ENCODE data around the gene FRMD5. TPM values are rescaled to one million over a fixed set of nuclear protein-coding genes. Genes with fewer than 3 reads are reported as not detected.
"Not testable (repeated sequence)": the region's sequence is repeated elsewhere in the genome, so short reads cannot be mapped to it uniquely, and the experiment has no call there.

Gene FRMD5
- 9.9 and 12.5 TPM in 2 replicates for total RNA-seq

DNA sequence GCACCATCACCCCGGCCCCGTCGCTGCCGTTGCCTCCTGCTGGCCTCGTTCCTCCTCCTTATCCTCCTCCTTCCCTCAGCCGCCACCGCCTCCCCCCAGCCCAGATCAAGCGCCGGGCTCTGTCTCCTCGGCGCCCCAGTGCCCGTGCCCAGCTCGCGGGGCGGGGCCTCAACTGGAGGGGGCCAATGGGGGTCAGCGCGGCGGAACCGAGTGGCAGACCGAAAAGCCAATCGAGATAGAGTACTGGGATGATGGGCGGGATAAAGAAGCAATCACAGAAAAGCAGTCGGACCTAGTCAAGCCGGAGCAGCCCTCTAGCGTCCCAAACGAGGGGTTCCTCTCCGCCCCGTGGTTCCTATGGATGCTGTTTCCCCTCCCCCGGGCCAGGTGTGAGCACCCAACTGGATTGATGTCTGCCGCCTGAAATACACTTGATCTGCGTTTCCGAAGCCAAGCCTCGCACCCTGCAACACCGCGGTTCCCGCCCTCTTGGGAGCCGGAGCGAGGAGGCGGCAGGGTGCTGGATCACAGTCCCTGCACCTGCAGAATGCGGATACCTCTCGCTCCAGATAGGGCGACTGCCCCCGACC, at the start of gene FRMD5:
FRMD5 (minus strand) TSS at position 121 of the 590 bp plus-strand sequence.
- DNase-seq (ENCODE audit: low read depth), result peak; percentile 65
- peak within 1 kb of the TSS; percentile 81 for H3K4me3 ChIP-seq (ENCODE audit: low read depth, low read length)
- no peaks in the 10 kb centered on the region for H3K36me3 ChIP-seq (ENCODE audit: control insufficient read depth, insufficient read depth, low read length)
- TF ChIP-seq, protein P1, sequence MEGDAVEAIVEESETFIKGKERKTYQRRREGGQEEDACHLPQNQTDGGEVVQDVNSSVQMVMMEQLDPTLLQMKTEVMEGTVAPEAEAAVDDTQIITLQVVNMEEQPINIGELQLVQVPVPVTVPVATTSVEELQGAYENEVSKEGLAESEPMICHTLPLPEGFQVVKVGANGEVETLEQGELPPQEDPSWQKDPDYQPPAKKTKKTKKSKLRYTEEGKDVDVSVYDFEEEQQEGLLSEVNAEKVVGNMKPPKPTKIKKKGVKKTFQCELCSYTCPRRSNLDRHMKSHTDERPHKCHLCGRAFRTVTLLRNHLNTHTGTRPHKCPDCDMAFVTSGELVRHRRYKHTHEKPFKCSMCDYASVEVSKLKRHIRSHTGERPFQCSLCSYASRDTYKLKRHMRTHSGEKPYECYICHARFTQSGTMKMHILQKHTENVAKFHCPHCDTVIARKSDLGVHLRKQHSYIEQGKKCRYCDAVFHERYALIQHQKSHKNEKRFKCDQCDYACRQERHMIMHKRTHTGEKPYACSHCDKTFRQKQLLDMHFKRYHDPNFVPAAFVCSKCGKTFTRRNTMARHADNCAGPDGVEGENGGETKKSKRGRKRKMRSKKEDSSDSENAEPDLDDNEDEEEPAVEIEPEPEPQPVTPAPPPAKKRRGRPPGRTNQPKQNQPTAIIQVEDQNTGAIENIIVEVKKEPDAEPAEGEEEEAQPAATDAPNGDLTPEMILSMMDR (IDR thresholded peaks at IDR 0.05; ENCODE audit: insufficient read depth, low read length, poor library complexity, severe bottlenecking), result peak; percentile 52
- no peaks in the 10 kb centered on the region for H3K27me3 ChIP-seq (ENCODE audit: control insufficient read depth, insufficient read depth, low read length)

DNA sequence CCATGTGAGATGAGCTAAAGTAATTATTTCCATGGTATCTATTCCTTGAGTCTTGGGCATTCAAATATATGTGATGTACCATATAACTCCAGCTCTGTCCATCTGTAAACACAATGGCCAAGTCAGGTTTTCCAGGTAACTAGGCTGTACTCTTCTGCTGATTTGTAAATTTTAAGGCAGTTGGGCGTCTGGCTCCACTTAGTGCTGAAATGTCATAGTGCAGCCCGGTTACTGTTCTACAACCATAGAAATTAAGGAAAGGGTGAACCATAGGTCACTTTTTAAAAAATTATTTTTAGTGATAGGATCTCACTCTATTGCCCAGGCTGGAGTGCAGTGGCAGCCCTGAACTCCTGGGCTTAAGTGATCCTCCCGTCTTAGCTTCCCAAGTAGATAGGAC, 48.8 kb upstream of the FRMD5 start:
- Histone ChIP-seq H3K27me3 (ENCODE audit: control insufficient read depth, insufficient read depth, low read length) (no peaks in the 10 kb centered on the region), H3K4me3 (ENCODE audit: low read depth, low read length) (no peak overlapping the region), H3K36me3 (ENCODE audit: control insufficient read depth, insufficient read depth, low read length) (no peaks in the 10 kb centered on the region)
- TF ChIP-seq, protein P1 (IDR thresholded peaks at IDR 0.05; ENCODE audit: insufficient read depth, low read length, poor library complexity, severe bottlenecking), result peak; percentile 30
- no peak for DNase-seq (ENCODE audit: low read depth)

DNA sequence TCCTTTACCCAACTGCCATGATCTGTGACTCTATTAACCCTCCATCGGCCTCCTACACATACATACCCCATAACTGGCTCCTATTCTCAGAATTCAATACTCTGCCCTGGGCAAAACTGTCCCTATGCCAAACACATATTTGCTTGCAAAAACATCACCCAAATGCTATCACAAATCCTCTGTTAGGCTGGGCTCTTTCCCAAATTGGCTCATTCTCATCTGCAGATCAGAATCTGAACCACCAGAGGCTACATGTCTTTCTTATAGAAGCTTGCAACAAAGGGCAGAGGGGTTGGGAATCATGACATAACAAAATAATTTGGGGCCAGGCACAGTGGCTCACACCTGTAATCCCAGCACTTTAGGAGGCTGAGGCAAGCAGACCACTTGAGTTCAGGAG, 48.1 kb upstream of the FRMD5 start:
- H3K4me3 ChIP-seq (ENCODE audit: low read depth, low read length), result no peak overlapping the region
- no peak for DNase-seq (ENCODE audit: low read depth)
- H3K27me3 ChIP-seq (ENCODE audit: control insufficient read depth, insufficient read depth, low read length), result no peaks in the 10 kb centered on the region
- TF ChIP-seq, protein P1 (IDR thresholded peaks at IDR 0.05; ENCODE audit: insufficient read depth, low read length, poor library complexity, severe bottlenecking), result no peak
- H3K36me3 ChIP-seq (ENCODE audit: control insufficient read depth, insufficient read depth, low read length), result no peaks in the 10 kb centered on the region

DNA sequence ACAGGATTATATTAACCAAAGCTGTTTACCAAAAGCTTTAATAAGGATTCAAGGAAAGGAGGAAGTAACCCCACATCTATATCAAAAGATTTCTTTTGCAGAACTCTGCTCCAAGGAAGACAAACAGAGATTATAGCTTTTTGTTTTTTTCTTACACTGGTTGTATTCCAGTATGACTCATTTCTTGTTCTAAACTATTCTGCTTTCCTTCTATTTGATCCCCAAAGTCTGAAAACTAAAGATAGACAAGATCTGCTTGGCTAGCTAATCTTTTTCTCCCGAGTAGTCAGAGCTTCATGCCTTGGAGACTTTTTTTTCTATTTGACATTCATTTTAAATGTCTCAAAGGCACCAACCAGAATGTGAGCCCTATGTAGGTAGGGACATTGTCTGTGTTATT, 36.8 kb upstream of the FRMD5 start:
- no peak overlapping the region for H3K4me3 ChIP-seq (ENCODE audit: low read depth, low read length)
- H3K36me3 ChIP-seq (ENCODE audit: control insufficient read depth, insufficient read depth, low read length), result no peaks in the 10 kb centered on the region
- TF ChIP-seq, protein P1 (IDR thresholded peaks at IDR 0.05; ENCODE audit: insufficient read depth, low read length, poor library complexity, severe bottlenecking), result no peak
- no peak for DNase-seq (ENCODE audit: low read depth)
- no peaks in the 10 kb centered on the region for H3K27me3 ChIP-seq (ENCODE audit: control insufficient read depth, insufficient read depth, low read length)

DNA sequence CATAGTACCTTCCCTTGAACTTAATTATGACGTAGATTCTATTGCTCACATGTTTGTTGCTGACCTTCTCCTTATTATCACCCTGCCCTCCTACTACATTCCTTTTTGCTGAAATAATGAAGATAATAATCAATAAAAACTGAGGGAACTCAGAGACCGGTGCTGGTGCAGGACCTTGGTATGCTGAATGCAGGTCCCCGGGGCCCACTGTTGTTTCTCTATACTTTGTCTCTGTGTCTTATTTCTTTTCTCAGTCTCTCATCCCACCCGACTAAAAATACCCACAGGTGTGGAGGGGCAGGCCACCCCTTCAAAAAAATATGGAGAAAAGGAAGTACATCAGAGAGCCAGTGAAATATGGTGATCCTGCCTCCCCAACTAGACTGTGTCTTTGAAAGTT, 34.2 kb upstream of the FRMD5 start:
- DNase-seq (ENCODE audit: low read depth); H3K27me3 ChIP-seq (ENCODE audit: control insufficient read depth, insufficient read depth, low read length); H3K4me3 ChIP-seq (ENCODE audit: low read depth, low read length); H3K36me3 ChIP-seq (ENCODE audit: control insufficient read depth, insufficient read depth, low read length): not testable (repeated sequence)

DNA sequence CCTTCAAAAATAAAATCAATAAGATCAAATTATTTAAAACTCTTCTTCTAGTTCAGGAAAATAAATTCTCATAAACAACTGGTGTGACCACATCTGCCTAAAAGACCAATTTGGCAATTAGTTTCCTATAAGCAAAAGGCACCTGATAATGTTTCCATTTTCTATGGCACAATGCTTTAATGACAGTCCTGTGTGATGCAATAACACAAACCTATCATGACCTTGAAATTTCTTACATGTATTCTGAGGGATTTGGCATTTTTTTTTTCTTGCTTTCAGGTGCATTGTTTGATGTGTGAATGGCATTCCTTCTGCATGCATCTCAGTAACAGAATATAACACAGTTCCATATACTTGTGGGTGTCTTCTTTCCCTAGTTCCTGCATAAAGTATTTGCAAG, 32.5 kb upstream of the FRMD5 start:
- no peaks in the 10 kb centered on the region for H3K27me3 ChIP-seq (ENCODE audit: control insufficient read depth, insufficient read depth, low read length)
- TF ChIP-seq, protein P1 (IDR thresholded peaks at IDR 0.05; ENCODE audit: insufficient read depth, low read length, poor library complexity, severe bottlenecking), result no peak
- no peak overlapping the region for H3K4me3 ChIP-seq (ENCODE audit: low read depth, low read length)
- DNase-seq (ENCODE audit: low read depth), result no peak
- H3K36me3 ChIP-seq (ENCODE audit: control insufficient read depth, insufficient read depth, low read length), result no peaks in the 10 kb centered on the region

DNA sequence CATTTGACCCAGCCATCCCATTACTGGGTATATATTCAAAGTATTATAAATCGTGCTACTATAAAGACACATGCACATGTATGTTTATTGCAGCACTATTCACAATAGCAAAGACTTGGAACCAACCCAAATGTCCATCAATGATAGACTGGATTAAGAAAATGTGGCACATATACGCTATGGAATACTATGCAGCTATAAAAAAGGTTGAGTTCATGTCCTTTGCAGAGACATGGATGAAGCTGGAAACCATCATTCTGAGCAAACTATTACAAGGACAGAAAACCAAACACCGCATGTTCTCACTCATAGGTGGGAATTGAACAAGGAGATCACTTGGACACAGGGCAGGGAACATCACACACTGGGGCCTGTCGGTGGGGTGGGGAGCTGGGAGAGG, 31.9 kb upstream of the FRMD5 start:
- DNase-seq (ENCODE audit: low read depth), result not testable (repeated sequence)

More for the DNA sequence above, 31.9 kb upstream of the FRMD5 start:
- not testable (repeated sequence) for H3K4me3 ChIP-seq (ENCODE audit: low read depth, low read length); H3K27me3 ChIP-seq (ENCODE audit: control insufficient read depth, insufficient read depth, low read length); H3K36me3 ChIP-seq (ENCODE audit: control insufficient read depth, insufficient read depth, low read length)
